HG02943 (cell line): ENCODE measurements around the gene NRAS.
A peak's percentile ranks its signal among the peaks of the same experiment; 100 is the strongest.
"Not testable (repeated sequence)": the region's sequence is repeated elsewhere in the genome, so short reads cannot be mapped to it uniquely, and the experiment has no call there.

ENCODE experiments used
- ATAC-seq: cut with Tn5 transposase; IDR thresholded peaks from one replicate; pipeline ENCODE4 v1.9.1; 2021; ENCODE audit warnings: mild to moderate bottlenecking, low read depth, moderate library complexity; ENCODE audit not compliant: unreplicated experiment

Gene NRAS

DNA sequence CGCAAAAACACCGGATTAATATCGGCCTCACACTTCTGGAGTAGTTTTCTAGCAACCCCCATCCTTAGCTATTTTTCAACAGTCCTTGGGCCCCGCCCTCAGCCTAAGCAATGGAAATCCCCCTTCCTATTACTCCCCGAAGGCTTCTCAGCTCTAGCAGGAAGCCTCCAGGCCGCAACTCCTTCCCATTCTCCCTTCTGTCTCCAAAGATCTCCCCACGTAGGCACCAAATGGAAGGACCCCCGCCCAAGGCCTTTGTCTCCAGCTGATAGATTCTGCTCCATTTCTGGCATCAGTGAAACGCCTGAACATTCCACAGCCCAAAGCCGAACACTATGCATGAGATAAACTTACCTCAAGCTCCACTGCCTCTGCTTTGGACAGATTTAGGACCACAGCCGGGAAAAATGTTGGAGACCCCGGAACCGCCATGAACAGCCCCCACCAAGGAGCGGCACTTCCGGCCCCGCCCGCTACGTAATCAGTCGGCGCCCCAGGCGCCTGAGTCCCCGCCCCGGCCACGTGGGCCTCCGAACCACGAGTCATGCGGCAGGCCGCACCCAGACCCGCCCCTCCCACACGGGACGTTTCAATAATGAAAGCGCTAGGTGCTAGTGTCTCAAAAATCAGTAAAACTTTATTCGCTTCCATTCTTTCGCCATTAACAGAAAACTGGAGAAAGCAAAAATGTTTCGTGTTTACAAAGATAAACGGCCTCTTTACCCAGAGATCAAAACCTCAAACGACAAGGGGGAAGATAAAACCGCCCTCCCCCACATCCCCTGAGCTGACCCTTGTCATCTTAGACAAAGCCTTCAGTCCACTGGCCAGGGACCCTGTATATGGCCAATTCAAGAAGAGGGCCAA, at the start of gene NRAS:
NRAS (minus strand) TSS at position 468 of the 867 bp plus-strand sequence. CDS start 611 bp downstream, outside the sequence.
- ATAC-seq = peak; percentile 94

DNA sequence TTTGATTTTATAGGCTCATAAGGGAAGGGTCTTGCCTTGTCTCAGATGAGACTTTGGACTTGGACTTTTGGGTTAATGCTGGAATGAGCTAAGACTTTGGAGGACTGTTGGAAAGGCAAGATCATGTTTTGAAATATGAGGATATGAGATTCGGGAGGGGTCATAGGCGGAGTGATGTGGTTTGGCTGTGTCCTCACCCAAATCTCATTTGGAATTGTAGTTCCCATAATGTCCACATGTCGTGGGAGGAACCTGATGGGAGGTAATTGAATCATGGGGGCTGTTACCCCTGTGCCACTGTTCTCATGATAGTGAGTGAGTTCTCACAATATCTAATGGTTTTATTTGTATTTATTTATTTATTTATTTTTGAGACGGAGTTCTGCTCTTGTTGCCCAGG, 48.1 kb upstream of the NRAS start:
- ATAC-seq = no peak

DNA sequence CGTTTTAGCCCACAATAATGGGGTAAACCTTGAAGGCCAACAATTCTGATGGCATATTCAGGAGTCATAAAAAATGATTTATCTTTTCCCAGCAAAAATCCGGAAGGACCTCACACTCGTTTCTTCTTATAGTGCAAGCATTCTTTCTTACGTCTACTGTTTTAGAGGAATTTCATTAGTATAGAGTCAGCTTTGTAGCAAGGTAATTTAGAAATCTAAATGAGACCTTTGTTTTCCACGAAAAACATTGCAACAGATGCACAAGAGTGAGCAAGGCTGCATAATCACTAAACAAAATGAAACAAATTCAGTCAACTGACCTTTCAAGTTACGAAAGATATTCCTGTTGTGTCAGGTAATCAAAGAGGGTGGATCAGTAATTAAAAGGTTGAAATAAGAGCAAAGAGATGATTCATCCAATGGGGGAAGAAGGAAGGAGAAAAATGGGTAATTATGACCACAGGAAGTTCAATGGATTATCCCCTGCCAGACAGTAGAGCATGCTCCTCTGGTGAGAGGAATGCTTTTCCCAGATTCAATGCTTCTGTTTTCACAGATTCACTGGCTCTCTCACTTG, 41.8 kb upstream of the NRAS start:
- no peak for ATAC-seq

DNA sequence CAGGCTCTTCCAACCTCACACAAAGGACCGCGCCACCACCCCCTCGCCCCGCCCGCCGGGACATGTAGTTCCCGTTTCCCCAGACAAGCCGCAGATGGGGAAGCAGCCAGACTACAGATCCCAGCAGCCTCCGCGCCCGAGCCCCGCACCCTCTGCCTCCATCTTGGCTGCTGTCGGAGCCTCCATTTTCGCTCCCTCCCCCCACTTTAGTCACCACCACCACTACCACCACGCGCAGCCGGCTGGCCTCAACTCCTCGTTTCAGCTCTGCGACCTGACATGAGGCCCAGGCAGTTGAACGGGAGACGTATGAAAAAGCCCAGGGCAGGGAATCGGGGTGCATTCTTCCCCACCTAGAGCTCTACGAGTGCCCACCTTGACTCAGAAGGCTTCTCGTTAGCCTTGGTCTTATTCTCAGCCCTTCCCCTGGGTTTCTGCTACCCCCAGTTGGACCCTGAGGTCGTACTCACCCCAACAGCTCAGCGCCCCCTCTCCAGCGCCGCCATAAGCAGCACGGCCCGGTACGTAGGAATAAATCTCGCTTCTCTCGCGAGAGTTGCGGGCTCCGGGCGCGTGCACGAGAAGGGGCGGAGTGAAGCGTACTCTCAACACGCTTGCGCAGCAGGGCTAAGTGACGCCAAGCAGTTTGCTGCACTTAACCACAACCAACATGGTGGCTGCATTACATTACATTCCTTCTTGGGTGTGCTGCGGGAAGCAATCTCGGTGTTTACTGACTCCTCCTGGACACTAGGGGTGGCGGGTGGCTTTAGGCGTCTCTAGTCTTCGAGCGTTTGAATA, 41.1 kb upstream of the NRAS start, which contains the start of gene CSDE1:
CSDE1 (minus strand) TSS at position 530 of the 801 bp plus-strand sequence. CDS start 18,094 bp downstream, outside the sequence.
- ATAC-seq = peak; percentile 86

DNA sequence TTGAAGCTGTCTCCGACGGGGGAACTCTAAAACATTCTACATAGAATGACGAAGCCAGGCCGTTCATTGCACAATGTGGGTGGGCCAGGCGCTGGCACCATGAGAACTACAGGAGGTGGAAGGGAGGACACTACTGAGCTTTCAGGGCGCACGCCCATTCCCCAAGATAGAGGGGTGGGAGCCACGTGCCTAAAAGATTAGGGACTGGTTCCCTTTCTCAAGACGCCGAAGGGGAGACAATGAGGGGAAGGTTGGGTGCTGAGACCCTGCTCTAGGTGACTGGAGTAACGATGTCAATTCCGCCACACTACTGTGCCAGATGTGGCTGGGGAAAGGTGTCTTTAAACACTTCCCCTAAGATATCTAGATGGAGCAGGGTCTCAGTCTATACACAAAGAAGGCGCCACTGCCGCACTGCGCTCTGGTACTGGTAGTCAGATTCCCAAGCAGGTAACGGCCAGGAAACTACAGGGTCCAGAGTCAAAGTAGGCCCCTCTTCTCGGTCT, 40.4 kb upstream of the NRAS start:
- ATAC-seq = no peak

DNA sequence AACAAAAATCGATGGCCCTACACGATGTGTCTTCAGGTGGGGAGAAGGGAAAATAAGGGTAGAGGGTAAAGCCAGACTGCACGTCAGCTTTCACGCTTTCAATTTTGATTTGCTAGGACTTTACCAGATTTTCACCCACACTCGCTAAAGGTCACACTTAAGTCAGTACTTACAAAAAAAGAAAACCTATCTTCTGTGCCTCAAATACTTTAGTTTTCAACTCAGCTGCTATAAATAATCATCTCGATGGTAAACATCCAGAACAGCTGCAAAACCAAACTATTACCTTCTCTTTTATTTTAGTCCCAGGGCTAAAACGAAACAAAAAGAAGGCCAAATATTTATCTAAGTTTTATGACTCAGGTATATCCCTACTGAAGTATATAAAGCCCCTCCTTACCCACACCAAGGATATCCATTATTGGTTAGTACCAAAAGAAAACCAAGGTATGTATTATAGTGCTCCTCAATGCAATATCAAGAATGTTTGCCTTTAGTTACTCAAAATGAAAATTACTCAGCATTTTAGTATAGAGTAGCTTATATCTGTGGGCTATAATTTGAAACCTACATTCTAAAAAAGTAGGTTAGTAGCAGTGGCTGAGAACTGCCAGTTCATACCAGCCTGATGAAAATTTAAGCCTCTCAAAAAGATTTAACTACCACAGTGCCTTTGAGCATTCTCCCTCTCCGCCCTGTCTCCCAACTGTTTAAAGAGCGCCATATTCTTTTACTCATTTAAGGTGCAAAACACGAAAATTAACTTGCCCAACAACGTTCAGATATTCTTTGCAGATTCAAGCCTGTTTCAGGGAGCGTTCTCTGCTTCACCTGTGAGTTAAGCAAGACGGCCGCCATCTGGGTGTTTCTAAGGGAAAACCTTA, 39.7 kb upstream of the NRAS start:
- no peak for ATAC-seq

DNA sequence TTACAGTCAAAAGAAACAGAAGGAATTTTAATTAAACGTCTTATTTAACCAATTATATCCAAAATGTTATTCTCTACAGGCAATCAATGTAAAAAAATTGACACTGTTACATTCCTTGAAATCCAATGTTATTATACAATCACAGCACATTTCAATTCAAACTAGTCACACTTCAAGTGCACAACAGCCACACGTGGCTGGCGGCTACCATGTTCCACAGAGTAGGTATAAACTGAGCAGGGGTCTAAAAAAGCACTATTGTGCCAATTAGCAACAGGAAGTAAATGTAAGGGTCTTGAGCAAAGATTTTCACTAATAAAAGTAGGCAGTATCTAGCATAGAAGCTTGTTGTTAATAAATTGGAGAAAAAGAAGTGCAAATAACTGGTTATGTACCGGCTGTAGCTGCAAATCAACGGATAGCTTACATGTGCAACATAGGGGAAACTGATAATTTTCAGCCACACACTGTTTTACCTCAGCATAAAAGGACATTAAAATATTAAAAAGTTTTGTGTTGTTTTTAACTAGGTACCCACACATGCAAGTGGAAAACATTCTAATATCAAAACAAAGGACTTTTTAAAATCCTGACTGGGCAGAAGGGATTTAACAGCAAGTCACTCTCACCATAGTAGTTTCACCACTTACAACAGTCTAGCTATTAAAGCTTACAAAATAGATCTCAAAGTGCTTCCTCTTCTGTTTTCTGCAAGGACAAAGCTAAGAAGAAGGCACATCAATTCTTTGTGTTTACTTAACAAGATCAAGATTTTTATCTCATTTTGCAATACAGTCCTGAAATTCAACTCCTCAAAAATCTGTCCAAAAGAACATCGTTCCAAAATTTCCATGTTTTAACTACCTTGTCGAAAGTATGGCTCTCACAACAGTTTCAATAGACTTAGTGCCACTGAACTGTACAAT, 38.7 kb upstream of the NRAS start:
- no peak for ATAC-seq

DNA sequence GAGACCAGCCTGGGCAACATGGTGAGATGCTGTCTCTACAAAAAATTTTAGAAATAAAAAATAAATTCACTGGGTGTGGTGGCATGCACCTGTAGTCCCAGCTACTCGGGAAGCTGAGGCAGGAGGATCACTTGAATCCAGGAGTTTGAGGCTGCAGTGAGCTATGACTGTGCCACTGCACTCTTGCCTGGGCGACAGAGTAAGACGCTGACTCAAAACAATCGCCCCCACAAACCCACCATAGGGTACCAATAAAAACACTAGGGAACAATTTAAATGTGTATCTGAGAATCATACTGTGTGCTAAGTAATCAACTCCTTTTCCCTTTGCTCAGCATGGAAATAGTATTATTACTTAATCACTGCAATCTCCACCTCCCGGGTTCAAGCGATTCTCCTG, 37.1 kb upstream of the NRAS start:
- not testable (repeated sequence) for ATAC-seq

DNA sequence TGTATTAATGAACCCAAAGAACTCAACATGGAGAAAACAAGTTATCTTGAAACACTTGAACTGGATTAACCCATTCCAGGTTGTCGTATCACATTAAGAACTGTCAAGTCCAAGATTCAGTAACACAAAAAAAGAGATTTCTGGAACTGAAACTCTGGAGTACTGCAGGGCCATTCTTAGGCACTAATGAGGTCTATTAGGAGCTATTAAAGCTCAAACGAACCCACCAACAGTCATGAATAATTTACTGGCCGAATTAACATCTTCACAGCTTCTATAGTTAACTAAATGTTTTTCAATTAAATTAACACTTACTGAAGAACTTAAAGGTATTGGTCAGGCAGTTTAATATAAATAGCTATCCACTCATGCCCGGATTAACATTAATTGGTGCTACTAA, 36.6 kb upstream of the NRAS start:
- ATAC-seq = no peak

DNA sequence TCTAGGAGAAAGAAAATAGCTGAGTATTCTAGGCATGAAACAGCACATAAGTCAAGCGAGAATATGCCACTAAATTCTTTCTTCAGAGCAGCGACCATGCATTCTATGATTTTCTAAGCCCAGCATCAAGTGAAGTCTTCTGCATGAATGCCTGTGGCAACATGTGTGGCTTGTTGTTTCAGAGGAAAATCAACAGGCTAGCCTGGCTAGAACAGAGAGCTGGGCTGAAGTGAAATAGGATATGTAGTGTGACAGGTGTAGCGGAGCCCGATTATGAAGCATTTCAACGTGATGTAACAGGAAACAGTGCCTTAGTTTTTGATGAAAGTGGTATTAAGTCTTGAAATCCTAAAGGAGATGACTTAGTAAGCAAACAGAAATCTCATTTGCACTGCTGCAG, 34.2 kb upstream of the NRAS start:
- no peak for ATAC-seq

DNA sequence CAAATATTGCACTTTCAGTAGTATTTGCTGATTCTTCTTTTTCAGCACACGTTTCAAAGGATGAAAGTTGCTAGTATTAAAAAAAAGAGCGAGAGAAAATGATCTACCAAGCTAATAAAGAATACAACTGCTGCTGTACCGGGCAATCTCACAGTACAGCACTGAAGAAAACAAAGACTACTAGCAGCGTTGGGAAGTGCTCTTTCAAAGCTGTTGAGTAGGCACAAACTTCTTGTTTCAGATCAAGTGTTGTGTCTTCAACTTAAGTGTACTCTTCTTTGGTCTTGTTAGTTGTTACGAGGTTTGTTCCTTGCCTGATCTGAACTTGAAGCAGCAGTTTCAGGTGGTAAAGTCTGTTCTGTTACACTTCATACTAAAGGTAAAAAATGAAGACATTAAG, 33.3 kb upstream of the NRAS start:
- no peak for ATAC-seq

DNA sequence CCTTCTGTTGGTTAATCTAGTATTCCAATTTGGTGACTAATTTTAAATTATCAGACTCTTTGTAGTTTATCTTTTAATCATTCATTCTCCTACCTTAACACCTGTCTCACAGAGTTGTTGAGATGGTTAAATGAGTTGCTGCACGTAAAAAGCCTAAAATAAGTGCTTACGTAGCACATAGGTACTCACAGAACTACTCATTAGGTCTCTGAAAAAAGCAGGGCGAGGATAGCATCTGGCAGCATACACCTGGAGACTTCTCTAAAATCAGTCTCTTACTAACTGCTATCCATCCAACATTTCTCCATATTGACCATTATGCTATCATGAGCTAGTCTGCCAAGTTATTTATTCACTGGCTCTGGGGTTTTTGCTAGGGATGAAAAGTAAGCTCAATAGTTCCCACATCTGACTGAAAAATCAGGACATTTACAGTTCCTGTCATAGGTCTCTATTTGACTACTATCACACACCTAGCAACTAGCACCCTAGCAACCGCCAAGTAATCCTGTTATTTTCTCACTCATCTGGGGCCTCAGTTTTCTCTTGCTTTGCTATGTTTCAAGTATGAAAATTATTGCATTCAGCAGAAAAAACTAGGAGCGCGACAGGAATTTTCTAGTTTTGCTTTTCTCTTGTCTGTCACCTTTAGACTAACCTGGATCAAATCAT, 30.0 kb upstream of the NRAS start:
- no peak for ATAC-seq

DNA sequence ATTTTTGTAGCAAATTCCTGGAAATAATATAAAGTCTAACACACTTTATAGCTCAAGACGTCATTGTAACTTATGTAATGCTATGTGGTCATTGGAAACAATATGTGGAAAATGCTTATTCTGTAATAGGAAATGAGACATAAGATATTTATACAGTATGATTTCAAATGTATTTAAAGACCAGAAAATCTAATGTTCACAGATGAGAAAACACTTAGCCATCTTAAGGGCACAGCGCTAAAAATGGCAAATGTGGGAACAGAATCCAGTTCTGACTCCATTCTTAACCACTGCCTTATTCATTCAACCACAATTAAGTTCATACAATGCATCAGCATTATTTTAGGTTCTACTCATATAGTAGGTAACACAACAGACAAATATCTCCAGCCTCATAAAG, 28.7 kb upstream of the NRAS start:
- ATAC-seq = no peak

DNA sequence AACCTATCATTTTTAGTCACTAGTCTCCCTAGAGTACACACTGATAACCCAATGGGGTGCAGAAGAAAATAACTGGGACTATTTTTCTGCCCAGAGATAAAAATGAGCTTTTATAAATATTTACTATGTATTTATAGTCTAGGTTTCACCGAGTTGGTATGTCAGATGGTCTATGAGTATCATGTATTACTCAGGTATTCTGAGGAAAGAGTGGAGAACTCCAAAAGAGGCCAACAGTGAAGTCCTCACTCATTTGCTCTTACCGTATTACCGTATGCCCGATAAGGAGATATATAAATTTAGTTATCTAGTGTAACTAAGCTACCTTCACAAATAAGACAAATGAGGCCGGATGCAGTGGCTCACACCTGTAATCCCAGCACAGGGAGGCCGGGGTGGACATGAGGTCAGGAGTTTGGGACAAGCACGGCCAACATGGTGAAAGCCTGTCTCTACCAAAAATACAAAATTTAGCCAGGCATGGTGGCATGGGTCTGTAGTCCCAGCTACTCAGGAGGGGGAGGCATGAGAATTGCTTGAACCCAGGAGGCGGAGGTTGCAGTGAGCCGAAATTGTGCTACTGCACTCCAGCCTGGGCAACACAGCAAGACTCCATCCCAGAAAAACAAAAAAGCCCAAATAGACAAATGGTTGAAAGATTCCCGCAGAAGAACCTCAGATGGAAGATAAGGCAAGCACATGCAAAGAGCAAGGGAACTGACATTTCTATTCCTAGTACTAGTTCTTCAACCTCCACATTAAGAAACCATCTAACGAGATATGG, 25.6 kb upstream of the NRAS start:
- ATAC-seq = no peak

DNA sequence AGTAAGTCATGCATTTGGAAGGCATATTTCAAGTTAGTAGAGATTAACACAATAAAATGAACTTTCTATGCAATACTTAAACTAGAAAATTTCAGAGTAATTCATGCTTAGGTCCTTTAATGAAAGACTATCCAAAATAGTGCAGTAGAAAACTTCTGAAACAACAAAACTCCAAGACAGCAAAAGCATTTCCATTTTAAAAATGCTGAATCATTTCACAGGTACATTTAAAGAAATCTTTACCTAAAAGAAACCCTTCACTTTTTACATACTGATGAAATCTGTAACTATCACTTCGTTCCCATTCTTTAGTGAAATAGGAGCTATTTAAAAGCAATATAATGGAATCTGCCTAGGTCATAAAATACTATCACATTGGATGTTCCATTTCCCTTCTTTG, 23.8 kb upstream of the NRAS start:
- ATAC-seq = no peak

DNA sequence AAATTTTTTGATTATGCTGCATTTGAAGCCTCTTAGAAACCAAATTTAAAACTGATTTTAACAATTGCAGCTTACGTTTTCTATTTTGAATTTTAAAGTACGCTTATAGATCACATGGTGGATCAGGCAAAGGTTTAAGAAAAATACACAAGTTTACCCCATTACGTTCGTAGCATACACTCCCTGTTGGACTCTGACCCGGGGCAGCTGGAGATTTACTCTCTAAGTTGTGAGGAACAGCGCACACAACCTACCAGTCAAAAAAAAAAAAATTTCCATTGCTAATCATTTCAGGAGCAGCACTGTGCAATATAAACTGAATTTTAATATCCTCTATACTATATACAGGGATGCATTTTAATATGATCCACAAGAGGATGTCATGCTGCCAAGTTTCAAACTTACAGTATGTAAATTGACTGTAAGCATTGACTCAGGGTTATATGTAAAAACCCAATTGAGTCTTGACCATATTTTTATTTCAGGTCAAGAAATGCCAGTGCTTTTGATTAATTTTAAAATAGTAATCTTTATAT, 20.8 kb upstream of the NRAS start:
- ATAC-seq = no peak

DNA sequence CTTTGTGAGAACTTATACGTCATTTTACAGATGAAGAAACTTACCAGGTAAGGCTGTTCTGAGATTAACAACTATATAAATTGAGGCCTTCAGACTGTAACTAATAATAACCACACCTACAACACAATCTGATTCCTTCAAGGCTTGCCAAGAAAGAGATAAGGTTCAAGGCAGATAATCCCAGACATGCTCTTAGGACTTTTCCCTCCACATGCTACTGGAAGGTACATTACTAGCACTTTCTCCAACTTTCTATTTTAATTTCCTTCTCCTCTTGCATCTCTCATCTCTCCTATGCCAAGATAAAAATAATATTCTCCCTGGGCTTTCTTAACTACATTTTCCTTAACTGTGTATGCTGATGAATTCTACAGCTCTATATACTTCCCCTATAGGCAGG, 18.9 kb upstream of the NRAS start:
- no peak for ATAC-seq
